Left forelimb (tissue), 1 donor: ENCODE results near the gene P4HTM.

Experiments
- DNase-seq: peaks from one replicate; pipeline ENCODE4 v3.0.0-alpha.2; 2018; ENCODE audit warnings: low spot score

P4HTM gene

DNA sequence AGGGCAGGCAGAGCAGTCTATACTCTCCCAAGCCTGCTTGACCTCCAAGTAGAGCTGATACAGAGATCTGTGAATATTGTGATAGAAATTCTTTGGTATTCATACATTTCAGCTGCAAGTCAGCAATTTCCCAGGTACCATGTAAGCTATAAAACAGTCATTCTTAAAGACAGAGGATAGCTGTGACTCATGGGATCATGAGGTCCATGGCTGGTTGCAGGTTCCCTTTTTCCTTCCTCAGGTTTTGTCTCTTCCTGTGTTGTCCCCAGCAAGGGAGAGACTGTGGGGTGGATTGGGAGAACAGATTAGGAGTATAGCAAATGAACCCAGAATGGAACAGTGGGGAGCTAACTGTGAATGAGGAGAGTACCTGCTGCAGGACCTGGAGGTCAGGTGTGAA lies 5.4 kb upstream of the P4HTM start:
- no peak for DNase-seq

DNA sequence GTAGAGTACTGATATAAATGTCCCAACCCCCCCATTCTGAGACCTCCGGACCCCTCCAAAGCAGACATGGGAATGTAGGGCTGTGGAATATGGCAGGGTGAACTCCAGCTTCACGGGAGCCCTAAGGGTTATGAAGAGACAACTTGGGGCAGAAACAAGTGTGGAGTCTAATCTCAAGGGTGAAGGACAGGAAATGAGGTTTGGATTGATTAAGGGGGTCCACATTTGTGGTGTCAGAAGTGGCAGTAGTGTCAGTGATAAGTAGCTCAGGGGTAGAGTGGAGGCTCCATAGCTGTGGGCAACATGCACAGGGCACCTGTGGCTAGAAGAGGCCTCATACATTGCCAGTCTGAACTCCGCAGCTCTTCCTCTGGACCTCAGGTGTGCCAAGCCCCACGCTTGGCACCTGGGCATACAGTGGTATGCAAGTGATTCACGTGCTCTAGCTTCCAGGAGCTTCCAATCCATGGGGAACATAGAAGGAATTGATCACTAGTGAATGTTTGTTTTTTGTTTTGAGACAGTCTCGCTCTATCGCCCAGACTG lies 4.1 kb upstream of the P4HTM start:
- DNase-seq = no peak

DNA sequence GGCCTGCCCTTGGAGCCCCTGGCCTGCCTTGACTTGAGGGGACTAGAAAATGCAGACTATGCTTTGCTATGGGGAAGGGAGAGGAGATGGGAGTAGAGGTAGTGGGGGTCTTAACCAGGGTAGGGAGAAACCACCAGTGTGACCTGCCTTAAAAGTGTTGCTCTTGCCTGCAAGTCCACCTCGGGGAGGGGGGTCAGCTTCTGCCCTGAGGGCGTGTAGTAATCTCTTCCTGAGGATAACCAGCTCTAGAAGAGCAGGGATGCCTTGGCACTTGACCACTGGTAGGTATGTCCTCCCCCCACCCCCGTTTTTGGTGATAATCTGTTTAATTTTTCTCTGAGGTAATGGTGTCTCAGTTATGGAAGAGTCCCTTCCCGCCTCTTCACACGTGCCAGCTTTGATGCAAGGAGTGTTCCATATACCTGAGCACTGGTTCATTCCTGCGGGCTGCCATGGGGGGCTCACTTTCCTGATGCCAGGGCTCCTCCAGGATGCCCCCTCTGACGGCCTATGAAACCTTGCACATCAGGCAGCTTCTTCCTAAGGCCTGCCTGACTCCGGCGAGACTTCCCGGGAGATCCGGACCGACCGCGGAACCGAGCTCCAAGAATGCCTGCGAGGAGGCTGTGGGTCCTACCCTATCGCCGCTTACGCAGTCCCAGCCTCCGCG lies 780 bp upstream of the P4HTM start:
- DNase-seq = no peak

DNA sequence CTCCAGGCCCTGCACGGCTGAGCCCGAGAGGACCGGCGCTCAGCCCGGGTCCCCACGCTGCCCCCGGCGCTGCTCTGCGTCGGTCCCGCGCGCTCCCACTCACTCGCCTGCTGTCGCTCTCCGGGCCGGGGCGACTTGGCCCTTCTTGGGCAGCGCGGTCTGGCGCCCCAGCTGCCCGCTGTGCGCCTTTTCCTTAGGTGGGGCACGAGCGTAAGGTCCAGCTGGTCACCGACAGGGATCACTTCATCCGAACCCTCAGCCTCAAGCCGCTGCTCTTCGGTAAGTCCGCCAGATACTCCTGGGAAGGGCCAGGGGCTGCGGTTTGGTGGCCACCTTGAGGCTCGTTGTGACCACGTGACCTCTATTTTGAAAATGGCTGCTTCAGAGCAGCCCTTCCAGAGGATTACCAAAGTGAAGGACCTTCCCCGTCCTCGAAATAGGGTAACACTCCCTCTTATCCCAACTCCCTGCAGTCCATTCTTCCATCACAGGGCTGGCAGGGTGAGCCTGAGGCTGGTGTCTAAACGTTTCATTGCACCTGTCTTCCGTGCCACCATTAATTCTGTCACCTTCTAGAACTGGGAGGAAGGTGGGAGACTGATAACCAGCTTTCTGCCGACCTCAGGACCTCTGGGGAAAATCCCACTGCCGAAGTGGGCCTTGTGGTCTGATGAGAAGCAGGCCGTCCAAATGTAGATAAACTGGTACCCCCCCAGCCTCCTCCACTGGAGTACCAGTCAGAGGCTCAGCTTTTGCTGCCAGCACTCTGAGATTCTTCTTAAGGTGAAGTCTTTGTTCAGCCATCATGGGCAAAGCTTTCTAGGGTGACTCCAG lies 812 bp downstream of the P4HTM start:
- DNase-seq = no peak

DNA sequence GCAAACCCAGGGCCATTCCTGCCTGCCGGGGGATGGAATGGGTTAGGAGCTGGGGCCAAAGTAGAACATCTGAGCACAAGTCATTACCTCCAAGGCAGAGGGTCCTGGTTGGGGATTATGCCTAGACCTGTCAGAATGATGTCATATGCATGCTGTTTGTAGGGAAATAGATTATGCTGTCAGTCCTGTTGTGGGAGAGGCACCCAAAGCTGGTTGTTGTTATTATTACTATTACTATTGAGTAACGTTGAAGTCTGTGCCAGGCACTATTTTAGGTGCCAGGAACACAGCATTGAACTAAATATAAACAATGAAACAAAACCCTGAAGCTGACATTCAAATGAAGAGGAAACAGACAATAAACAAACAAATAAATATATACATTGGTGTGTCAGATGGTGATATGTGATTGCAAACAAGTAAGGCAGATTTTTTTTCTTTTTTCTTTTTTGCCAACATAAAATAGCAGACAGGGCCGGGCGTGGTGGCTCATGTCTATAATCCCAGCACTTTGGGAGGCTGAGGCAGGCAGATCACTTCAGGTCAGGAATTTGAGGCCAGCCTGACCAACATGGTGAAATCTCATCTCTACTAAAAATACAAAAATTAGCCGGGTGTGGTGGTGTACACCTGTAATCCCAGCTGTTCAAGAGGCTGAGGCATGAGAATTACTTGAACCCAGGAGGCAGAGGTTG lies 2.0 kb downstream of the P4HTM start:
- DNase-seq = no peak

GRCh38 chr3:48993834-48994233 lies 3.8 kb downstream of the P4HTM start:
- DNase-seq = no peak

- no peak for DNase-seq
Measured at GRCh38 chr3:48996640-48997039, 6.6 kb downstream of the P4HTM start.

GRCh38 chr3:48997102-48997635 lies 7.1 kb downstream of the P4HTM start:
- DNase-seq = no peak

- no peak for DNase-seq
Measured at GRCh38 chr3:48997714-48998637, 7.9 kb downstream of the P4HTM start.

DNA sequence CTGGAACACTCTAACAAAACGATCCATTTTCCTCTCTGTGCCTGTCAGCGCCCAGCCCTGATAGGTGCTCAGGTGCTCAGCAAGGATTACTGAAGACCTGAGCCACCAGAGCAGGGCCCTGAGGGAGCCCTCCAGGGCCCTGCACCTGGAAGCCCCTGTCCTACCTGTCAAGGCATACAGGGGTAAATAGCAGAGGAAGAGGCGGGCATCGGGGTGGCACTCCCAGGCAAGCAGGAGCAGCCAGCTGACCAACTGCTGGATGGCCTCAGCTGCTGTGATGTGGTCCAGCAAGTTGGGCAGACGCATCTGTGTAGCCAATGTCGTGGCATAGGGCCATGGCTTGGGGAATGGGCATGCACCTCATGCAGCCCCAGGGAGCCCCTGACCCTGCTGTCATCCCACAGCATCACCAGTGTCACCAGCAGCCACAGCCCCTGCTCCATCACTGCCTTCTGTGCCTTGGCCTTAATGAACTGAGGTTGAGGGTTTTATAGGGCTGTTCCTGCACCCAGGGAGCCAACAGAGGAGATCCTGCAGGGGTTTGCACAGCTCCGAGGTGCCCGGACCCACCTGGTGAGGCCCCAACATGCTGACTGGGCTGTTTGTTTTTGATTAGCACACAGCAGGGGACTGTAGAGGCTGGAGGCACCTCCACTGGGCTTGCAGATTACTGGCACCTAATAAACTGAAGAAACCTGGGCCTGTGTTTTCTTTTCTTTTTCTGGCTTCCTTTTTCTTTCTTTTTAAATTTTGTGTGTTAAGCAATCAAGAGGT lies 9.2 kb downstream of the P4HTM start:
- no peak for DNase-seq

GRCh38 chr3:49001155-49001554 lies 11.1 kb downstream of the P4HTM start:
- no peak for DNase-seq

- DNase-seq = no peak
Measured at GRCh38 chr3:49004352-49005302, 14.6 kb downstream of the P4HTM start.

- no peak for DNase-seq
Measured at GRCh38 chr3:49005303-49005680, 15.3 kb downstream of the P4HTM start.

GRCh38 chr3:49005998-49006397 lies 16.0 kb downstream of the P4HTM start:
- no peak for DNase-seq

DNA sequence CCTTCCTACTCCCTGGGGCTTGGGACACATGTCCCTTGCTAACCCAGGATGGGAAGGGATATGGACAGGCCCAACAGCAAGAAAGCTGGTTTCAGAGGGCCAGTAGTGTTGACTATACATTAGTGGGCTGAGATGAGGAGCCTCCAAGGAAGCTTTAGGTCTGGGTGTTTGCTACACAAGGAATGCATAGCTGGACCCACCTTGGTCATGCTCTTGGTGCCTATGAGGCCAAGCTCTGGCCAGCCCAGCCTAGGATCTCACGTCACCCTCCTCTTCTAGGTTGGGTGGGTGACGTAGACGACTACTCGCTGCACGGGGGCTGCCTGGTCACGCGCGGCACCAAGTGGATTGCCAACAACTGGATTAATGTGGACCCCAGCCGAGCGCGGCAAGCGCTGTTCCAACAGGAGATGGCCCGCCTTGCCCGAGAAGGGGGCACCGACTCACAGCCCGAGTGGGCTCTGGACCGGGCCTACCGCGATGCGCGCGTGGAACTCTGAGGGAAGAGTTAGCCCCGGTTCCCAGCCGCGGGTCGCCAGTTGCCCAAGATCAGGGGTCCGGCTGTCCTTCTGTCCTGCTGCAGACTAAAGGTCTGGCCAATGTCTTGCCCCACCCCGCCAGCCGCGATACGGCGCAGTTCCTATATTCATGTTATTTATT lies 16.5 kb downstream of the P4HTM start:
- peak; percentile 79 for DNase-seq

- peak; percentile 94 for DNase-seq
Measured at GRCh38 chr3:49007068-49007770, 17.2 kb downstream of the P4HTM start, which contains the start of gene WDR6. WDR6 (plus strand) TSS chr3:49007391; CDS start chr3:49007432, 41 bp downstream.

DNA sequence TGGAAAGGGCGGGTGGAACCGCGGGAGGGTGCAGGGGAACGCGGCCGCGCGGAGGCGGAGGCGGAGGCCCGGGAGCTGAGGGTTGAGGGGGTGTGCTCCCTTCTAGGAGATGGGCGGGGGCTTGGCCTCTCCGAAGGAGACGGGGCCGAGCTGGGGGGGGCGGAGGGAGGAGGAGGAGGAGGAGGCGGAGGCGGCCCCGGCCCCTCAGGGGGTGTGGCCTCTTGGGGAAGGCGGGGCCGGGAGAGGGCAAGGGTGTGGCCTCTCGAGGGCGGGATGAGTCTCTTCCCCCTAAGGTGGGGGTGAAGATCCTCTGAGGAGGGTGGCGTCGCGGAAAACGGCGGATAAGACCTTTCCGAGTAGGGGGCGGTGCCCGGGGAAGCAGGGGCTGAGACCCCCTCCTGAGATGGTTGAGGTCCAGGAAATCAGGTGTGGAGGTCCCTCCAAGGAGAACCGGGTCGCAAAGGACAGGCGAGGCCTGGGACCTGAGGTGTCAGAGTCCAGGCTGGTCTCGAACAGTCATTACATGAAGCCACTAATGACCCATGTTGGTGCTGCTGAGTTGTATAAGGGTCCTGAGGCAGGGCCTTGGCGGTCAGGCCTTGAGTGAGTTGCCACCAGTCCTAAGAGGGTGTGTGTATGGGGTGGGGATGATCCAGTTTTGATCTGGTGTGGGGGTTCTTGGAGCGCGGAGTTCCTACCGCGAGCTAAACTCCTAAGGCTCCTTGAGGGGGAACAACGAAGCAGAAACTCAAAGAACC lies 17.9 kb downstream of the P4HTM start:
- DNase-seq = peak; percentile 91
